ENCODE measurements around the gene ABCA4.

Gene ABCA4

DNA sequence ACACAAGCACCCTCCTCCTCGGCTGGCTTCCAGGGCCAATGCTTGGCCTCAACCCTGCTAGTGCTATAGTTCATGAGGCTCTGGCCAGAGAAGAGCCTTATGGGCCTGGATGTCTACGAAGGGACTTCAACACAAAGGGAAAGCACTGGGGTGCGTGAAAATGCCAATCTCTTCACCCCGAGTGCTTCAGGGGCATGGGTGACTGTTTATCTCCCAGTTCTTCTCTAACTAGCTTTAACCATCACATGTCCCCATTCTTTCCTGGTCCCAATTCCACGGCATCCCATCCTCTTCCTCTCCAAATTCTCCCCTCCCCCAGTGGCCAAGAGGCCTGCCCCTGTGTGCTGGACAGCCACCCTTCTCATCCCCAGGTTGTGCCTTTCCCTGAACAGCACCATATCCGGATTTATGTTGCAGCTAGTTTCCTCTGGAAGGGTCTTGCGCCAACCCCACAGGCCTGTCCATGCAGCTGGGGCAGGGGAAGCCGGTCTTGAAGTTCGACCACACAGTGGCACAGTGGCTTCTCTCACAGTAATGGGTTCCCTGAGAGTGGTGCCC lies 16.7 kb downstream of the ABCA4 start:
- no peak for DNase-seq

DNA sequence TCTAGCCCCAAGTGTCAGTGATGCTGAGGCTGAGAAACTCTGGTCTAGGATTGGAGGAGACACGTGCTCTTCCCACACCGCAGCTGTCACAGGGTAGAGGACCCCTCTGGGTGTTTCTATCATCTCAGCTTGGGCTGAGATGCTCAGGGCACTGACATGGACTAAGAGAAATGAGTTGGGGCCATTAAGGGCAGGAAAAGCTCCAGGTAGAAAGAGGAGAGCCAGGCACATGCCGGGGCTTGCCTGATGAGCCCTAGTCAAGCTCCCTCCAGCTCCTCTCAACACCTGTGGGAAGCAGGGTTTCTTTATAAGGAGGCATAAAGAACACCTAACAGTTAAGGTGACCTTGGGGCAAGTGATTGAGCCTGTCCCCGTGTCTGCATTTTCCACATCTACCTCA lies 17.3 kb downstream of the ABCA4 start:
- DNase-seq, result no peak

DNA sequence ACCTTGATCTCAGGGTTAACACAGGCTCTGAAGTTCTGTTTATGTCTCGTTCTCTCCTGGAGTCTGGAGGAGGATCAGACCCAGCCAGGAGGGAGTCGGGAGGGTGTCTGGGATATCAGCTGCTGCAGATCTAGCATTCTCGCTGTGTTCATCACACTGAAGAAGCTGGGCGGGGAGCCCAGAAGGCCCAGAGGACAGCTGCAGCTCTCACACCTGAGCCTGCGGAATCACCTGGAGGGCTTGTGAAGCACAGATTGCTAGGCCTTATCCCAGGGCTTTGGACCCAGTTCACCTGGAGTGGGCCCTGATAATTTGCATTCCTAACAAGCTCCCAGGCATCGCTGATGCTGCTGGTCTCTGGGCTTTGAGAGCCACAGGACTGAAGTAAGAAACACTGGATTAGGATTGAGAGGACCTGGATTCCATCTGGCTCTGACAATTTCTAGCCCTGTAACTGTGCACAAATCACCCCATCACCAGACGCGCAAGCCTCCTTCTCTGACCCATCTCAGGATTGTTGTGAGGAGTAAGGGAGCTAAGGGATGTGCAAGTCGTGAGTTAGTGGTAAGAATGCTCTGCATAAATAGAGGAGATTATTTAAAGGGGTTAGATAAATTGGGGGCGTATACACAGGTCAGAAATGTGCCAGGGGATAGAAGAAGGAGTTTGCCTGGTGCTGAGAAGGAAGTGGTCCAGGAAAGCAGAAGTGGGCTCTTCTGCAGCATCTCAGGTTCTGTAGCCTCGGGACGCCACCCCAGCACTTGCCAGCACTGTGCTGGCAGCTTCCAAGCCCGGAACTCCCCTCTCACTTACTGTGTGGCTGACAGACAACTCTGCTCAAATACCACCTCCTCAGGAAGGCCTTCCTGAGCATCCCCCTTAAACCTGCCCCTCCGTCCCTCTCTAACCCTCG lies 19.1 kb downstream of the ABCA4 start:
- no peak for DNase-seq

DNA sequence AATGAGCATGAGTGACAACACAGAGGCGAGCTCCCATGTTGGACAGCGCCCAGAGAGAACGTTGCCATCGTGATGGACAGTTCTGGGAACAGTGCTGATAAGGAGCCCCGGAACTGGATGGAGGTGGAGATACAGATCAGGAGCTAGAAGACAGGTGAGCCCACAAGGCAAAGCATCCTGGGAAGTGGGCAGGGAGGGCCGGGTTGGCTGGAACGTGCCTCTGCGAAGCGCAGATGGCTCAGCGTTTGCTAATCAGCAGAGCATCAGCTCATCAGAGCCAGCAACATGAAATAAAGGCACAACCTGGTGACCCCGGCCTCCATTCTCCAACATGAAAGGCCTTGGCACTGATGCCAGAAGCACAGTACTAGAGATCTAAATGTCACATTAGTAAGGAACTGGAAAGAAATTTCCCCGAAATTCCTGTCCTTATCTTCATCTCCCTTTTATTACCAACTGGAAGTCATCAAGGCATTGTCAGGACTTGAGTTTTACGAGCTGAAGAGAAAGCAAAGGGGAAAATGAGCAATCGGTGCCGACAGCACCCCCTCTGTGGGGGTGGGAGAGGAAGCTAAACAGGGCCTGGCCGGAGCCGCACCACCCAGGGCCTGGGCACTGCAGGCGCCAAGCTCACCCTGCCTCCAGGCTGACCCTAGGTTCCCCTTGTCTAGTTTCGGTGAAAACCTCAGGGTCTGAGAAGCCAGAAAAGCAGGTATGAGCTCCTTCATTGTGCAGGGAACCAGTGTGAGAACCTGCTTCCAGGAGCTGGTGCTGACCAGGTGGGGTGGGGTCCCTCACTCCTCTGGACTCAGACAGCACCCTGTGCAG lies 19.9 kb downstream of the ABCA4 start:
- DNase-seq, result no peak

DNA sequence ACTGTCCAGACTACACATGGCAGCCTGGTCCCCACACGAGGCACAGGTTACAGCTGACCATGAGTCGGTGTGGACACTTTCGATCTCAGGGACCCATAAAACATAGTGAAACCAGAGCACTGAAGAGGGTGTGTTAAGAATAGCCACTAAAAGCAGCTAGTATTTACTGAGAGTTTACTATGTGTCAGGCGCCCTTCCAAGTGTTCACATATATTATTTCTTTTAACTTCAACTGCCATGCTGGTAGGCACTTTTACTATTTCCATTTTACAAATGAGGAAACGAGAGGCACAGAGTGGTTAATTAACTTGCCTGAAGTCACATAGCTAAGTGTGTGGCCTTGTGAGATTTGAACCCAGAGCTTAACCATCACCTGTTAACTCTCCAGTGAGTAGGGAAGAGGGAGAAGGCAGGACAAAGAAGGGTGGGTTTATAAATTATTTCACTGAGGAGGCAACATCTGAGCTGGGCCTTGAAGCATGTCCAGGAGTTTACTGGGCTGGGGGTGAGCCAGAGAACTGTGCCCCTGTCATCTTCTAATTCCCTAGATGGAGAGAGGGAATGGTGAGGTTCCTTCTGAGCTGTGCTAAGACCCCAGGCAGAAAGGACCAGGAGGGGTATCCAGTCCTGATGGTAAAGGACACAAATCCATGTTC lies 20.7 kb downstream of the ABCA4 start:
- no peak for DNase-seq

DNA sequence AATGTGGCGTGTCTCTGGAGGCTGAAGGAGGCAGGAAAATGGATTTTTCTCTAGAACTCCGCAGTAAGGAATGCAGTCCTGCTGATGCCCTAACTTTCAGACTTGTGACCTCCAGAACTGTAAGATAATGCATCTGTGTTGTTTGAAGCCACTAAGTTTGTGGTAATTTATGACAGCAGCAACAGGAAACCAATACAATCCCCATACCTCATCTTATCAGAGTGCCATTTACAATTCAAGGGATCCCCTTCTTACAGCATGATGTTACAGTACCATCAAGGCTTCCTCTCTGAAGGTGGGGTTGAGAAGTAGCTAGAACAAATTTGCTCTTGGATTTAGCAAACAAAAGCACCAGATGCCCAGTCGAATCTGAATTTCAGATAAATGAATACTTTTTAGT lies 21.6 kb downstream of the ABCA4 start:
- DNase-seq, result no peak

DNA sequence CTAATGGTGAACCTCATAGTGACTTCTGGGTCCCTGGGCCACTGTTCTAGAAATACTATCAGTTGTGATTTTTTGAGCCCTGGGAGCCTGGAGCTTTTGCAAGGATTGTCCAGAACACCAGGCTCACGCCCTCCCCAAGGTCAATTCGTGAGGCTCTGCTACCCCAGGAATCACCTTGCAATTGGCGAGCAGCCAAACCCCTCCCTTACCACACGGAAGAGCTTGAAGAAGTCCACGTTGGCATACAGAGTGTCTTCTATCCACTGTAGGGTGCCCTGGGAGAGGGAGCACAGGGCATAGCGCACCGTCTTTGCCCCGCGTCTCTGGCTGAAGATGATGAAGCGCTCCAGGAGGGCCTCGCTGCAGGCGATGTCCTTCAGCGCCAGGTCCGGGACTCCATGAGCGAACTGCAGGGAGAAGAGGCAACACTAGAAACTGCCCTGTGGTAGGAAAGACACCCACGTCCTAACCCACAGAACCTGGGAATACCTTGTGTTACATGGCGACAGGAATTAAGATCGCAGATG lies 22.3 kb downstream of the ABCA4 start:
- no peak for DNase-seq

DNA sequence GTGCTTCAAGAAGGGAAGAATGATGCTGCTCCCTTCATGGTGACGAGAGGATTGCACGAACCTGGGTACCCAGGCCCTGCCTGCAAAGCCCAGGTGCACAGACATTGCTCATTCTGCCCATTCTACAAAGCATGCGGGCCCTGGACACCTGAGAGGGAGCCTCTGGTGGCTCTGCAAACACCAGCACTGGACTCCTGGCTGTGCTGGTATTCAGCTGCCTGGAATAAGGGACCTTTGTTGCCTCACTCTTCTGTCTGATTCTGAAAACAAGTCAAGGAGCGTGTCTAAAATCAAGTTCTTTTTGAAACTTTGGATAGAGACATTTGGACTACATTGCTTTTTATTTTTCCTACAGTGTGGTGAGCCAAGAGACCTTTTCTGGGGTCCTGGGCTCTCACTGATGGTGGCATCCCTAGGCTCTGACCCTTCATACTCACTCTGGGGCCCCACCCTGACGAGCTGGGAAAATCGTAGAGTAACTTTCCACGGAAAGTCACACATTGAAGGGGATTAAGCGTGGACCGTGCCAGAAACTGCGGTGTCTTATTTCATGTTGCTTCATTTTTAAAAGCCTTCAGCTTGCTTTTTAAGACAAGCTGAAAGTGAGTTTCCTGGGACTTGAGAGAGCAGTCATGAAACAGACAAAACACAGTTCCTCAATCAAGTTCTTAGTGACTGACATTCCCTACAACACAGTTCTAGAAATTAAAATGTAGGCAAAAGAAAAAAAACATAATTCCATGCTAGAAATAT lies 24.0 kb downstream of the ABCA4 start:
- no peak for DNase-seq

DNA sequence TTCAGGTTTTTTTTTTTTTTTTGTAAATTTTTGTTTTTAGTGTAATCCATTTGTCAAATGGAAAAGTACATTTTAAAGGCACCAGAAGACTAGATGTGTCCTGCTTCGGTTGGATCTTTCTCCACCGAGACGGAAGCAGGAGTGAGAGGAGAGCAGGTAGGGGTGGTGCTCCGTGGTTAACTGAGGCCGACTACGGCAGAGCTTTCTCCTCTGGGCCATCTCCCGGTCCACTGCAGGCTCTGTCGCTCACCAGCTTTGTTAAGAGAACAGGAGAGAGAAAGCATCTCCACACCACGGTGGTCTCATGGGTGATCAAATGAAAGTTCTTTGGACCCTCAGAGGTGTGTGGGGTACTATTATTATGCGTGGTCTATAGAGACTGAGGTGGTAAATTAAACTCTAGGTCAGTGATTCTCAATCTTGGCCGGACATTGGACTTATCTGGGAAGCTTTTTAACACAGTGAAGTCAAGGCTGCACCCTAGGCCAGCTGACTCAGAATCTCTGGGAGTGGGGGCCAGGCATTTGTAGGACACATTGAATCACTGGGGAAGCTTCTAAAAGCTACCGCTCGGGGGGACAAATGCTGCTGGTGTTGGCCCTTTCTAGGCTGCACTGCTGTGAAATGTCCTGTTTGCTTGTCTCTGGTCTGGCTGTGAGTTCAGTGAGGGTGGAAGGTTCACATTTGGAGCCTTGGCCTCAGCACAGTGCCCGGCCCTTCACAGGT lies 25.0 kb downstream of the ABCA4 start:
- no peak for DNase-seq

DNA sequence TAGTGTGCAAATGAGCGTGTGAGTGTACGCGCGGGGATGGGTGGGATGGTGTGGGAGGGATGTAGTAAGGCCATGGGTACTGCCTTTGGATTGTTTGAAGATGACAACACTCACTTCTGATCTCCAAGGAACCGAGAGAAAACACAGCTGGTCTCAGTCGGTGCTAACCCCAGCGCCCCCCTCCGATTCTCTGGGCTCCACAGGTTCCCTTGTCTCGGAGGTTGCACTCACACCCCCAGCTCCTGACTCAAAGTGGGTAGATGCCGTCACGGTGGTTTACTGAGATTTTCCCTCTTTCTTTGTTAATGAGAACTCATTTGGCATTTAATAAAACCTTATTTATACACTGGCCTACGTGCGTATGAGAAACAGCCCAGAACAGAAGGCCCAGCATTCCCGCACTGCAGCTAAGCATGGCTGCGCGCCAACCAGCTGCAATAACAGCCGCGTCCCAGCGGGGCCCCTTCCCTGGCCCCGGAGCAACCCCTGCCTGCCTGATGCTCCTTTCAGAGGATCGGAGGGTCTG lies 25.8 kb downstream of the ABCA4 start:
- DNase-seq, result no peak

DNA sequence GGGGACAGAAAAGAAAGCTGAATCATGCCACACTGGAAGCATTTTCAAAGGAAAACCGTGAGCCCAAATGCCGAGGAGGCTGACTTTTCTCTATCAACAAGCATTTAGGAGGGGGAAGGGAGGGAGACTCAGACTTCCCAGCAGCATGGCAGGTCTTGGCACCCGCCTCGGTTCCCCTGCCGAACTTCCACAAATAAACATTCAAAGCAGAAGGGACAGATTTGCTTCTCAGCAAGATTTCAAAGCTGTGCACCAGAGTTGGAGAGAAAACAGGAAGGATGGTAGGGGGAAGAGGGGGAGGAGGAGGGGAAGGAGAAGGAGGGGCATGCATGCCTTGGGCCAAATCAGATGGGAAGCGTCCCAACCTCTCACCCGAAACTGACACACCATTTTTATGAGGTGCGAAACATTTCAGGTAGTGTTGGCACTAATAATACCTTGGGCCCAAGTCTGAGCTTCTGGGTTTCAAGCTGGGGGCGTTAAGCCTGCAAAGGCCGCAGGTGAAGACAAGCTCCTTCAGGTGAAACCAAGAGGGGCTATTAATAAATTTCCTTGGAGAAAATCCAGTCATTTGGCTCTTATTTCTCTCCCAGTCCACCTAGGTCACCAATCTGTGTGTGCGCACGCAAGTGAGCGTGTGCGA lies 26.4 kb downstream of the ABCA4 start:
- no peak for DNase-seq

DNA sequence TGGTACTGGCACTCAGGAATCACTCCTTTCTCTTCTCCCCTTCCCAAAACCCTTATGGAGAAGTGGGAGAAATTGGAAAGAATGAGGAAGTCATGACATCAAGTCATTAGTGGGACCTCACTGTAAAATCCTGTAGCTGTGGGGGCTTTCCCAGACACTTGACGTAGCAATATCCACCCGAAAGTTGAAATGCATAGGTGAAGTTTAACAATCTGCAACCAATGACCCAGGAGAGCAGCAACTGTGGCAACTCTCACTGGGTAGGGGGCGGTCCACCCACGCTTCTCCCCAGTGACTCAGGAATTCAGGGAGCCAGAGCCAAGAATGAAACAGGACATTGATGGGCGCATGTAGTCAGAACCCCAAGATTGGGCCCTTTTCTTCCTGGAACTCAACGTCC lies 27.0 kb downstream of the ABCA4 start:
- DNase-seq, result no peak

DNA sequence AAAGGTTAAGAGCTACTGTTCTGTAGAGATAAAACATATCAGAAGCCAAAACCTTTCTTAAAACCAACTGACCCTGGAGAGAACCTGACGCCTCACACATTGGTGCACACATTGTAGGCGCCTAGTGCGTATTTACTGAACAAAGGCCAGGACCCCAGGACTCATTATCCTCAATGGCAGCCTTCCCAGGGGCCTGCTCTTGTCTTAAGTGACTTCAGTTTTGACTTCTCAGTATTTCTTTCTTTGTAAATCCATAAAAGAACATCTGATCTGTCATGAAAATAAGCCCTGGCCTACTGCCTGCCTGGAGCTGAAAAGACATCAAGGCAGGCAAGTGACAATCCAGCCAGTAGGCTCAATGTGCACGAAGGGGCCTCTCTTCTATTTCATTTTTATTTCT lies 27.6 kb downstream of the ABCA4 start:
- no peak for DNase-seq

DNA sequence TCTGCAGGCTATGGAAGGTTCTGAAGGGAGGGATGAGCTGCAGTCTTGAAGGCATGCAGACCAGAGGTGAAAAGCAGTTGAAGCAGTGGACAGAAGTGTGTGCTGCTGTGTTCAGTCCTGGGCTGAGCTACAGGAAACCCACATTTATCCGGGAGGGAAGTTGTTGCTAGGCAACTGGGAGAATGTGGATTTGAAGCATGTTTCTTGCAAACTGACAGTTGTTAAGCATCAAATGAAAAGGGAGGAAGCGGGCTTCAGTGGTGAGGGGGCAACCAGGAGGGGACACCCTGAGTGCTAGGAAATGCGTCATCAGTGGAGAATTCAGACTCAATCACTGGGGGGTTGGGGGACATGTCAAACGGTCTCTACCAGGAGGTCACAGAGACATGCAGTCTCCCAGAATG lies 28.7 kb downstream of the ABCA4 start:
- DNase-seq, result no peak

DNA sequence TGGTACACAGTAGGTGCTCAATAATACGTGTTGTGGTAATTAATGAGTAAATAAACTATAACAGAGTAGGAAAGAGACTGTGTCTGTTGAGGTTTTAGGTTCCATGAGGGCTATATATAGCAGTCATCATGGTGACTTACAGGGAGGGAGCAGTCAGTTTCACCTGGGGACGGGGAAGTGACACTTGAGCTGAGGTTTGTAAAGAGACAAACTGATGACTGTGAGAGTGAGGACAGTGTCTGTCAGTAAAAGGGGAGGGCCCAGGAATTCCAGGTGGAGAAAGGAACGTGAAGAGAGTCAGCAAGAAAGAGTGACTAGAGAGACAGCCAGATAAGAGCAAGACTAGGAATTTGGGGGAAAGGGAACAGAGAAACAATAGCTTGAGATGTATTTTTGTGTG lies 30.2 kb downstream of the ABCA4 start:
- DNase-seq, result no peak

DNA sequence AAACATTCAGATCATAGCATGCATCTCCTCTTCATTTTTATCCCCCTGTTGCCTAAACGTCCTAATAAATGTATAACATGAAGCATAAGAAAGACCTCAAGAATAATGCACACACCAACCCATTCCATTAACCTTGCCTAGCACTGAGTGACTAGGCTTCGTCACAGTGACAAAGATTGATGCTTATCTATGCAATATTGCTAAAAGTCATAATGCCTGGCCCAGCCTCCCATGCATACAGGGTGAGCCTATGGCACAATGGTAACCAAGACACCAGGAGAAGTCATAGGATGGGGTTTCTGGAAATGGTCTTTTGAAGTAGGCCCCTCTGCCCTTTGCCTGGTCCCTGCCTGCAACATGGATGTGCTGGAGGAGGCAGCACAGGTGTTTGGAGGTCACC lies 33.8 kb downstream of the ABCA4 start:
- DNase-seq, result no peak

DNA sequence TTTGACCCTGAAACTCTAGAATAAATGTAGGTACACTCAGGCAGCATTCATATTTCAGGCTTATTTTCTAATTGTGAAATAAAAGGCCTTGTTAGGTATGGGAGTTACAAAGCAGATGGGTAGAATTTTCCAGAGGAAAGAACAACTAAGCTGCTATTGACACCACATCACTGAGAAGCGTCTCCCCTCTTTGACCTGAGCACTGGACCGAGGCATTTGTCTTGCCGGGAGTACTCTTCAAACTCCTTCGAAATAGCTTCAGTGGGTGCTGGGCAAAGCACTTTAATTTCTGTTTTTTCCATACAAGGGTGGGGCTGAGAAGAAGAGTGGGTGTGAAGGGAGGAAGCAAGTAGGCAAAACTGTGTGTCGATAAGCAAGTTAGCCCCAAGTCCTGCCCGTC lies 36.4 kb downstream of the ABCA4 start:
- no peak for DNase-seq

DNA sequence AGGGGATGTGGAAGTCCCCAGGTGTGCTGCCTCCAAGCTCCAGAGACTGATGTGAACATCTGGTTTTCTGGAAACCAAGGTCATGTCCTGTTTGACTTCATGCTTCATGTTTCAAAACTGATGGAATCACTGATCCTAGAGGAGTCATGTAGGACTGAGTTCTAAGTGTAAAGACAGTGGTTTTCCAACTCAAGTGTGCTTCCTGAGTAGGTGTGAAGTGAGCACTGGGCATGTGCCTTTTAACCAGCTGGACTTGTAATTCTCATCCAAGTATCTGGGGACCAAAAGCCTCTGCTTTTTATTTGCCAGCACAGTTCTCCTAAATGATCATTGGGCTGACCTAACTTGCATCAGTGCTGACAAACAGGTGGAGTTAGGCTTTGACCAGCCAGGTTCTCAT lies 36.9 kb downstream of the ABCA4 start:
- DNase-seq, result no peak

DNA sequence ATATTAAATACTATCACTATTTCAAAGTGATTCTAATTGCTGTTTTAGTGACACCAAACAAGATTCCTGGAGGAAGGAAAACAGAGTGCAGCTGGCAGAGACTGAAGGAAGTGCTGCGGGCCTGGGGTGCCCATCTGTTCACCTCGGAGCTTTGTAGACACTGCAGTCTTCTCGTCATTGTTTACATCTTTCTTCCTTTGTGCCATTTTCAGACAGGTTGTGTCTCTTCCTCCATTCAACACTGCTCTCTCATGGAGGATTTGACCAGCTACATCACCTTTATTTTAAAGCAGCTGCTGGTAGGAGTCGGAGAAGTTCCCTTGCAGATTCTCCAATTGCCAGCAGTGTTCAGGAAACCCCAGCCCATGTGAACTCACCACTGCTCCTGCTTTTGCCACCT lies 37.3 kb downstream of the ABCA4 start:
- no peak for DNase-seq

DNA sequence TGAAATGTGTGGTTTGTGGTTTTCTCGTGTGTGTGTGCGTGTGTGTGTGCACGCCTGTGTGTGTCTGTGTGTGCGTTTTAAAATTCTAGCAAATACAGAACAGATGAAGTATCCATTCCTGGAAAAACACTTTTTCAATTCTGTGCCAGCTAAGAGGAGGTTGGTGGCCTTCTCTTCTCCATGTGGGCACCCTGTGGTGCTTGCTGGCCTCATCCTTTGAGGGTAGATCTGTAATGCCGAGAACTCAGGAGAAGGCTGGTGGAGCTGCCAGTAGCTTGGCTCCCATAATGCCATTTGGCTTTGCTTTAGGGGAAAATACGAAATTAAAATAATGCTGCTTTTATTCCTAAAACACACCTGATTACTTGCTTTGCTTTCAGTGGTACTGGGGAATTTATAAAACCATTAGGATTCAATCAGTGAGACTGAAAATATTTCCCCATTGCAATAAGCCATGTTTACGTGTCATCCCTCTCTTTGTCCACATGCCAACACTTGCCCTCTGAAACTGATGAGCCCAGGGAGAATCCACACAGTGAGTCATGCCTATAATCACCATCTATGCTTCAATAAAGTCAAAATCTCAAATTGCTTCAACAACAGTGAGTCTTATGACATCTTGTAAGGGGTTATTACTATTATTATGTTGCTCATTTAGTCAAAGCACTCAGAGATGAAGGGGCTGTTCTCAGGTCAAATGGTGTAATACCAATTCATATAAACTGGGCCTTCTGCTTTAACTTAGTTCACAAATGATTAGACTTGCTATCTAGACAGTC lies 39.2 kb downstream of the ABCA4 start:
- no peak for DNase-seq
